ENCODE results near the gene PPP3CA. TPM values are rescaled to one million over a fixed set of nuclear protein-coding genes. Genes with fewer than 3 reads are reported as not detected.

Gene PPP3CA
- total and polyA plus RNA-seq, 7 donors = 11.8 to 47.7 (median 26.2) TPM

- H3K27ac ChIP-seq = no peak overlapping the region
- DNase-seq = no peak
- no peaks in the 10 kb centered on the region for H3K36me3 ChIP-seq
- no peaks in the 10 kb centered on the region for H3K9me3 ChIP-seq
- no peak overlapping the region for H3K4me3 ChIP-seq
- no peak for TF ChIP-seq EP300 (IDR thresholded peaks at IDR 0.05)
- no peak for TF ChIP-seq POLR2AphosphoS5 (IDR thresholded peaks at IDR 0.05)
- no peak for TF ChIP-seq POLR2A (IDR thresholded peaks at IDR 0.05)
- no peak for TF ChIP-seq CTCF (IDR thresholded peaks at IDR 0.05)
- intact Hi-C loops (cut with DNase I) = no loop called here
- no peaks in the 10 kb centered on the region for H3K27me3 ChIP-seq
- no peaks in the 10 kb centered on the region for H3K4me1 ChIP-seq
Measured at GRCh38 chr4:101147283-101147682, 200.0 kb downstream of the PPP3CA start.

GRCh38 chr4:101145021-101145420, 202.3 kb downstream of the PPP3CA start:
- intact Hi-C loops (cut with DNase I) = no loop called here
- TF ChIP-seq POLR2A (IDR thresholded peaks at IDR 0.05) = no peak
- no peak for TF ChIP-seq POLR2AphosphoS5 (IDR thresholded peaks at IDR 0.05)
- no peak for TF ChIP-seq EP300 (IDR thresholded peaks at IDR 0.05)
- TF ChIP-seq CTCF (IDR thresholded peaks at IDR 0.05) = no peak
- no peaks in the 10 kb centered on the region for H3K27me3 ChIP-seq
- no peaks in the 10 kb centered on the region for H3K9me3 ChIP-seq
- no peak overlapping the region for H3K4me3 ChIP-seq
- no peaks in the 10 kb centered on the region for H3K36me3 ChIP-seq
- no peak overlapping the region for H3K27ac ChIP-seq
- no peak for DNase-seq
- H3K4me1 ChIP-seq = peaks cover 0 to 10% (median 0%) of the 10 kb centered on the region in 4 donors

- peaks cover 0 to 14% (median 3%) of the 10 kb centered on the region in 4 donors for H3K4me1 ChIP-seq
- no peak for TF ChIP-seq EP300 (IDR thresholded peaks at IDR 0.05)
- TF ChIP-seq POLR2AphosphoS5 (IDR thresholded peaks at IDR 0.05) = no peak
- TF ChIP-seq CTCF (IDR thresholded peaks at IDR 0.05) = no peak
- no peak for TF ChIP-seq POLR2A (IDR thresholded peaks at IDR 0.05)
- H3K27me3 ChIP-seq = no peaks in the 10 kb centered on the region
- no peak overlapping the region for H3K4me3 ChIP-seq
- no peak for DNase-seq
- 84 to 91% methylated on average over 4 of the region's 4 CpGs for WGBS, 2 donors
- no peaks in the 10 kb centered on the region for H3K36me3 ChIP-seq
- intact Hi-C loops (cut with DNase I) = no loop called here
- no peaks in the 10 kb centered on the region for H3K9me3 ChIP-seq
- no peak overlapping the region for H3K27ac ChIP-seq
Measured at GRCh38 chr4:101142259-101142658, 205.1 kb downstream of the PPP3CA start.

DNA sequence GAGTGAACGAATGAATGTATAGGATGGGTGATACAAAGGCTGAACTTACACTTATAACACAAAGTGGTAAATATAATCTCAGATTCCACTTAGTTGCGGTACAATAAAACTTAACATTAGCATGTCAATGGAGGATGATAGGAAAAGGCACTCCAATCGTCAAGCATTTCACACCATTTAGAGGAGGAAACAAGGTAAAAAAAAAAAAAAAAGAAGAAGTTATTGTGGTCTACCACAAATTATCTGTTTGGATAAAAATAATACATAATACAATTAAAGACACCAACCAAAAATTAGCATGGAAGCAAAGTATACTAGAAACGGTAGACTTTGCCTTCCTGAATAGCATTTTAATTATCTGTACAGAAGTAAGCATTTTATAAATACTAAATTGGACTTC, 205.5 kb downstream of the PPP3CA start:
- DNase-seq = no peak
- no peak overlapping the region for H3K27ac ChIP-seq
- H3K9me3 ChIP-seq = no peaks in the 10 kb centered on the region
- TF ChIP-seq POLR2A (IDR thresholded peaks at IDR 0.05) (no peak), POLR2AphosphoS5 (IDR thresholded peaks at IDR 0.05) (no peak), EP300 (IDR thresholded peaks at IDR 0.05) (no peak), CTCF (IDR thresholded peaks at IDR 0.05) (no peak)
- H3K27me3 ChIP-seq = no peaks in the 10 kb centered on the region
- H3K4me3 ChIP-seq = no peak overlapping the region
- 73 to 89% methylated on average over 4 of the region's 4 CpGs for WGBS, 2 donors
- no peaks in the 10 kb centered on the region for H3K36me3 ChIP-seq
- peaks cover 0 to 17% (median 6%) of the 10 kb centered on the region in 4 donors for H3K4me1 ChIP-seq
- intact Hi-C loops (cut with DNase I) = no loop called here

DNA sequence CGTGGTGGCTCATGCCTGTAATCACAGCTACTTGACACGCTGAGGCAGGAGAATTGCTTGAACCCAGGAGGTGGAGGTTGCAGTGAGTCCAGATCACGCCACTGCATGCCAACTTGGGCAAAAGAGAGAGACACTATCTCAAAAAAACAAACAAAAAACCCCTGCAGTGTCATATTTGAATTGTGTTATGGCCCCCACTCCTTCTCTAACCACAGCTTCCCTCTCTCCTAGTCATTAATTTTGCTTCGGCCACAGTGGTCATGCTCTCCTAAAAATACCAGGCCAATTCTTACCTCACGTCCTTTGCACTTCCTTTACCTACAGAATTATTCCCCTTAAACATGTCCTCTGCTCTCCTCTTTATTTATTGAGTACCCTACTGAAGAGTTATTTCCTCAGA, 206.1 kb downstream of the PPP3CA start:
- no peak for DNase-seq
- H3K4me1 ChIP-seq = peaks cover 0 to 17% (median 8%) of the 10 kb centered on the region in 4 donors
- H3K27ac ChIP-seq = no peak overlapping the region
- WGBS, 2 donors = 79 to 83% methylated on average over 5 of the region's 5 CpGs
- H3K36me3 ChIP-seq = no peaks in the 10 kb centered on the region
- H3K27me3 ChIP-seq = no peaks in the 10 kb centered on the region
- TF ChIP-seq POLR2A (IDR thresholded peaks at IDR 0.05) = no peak
- TF ChIP-seq POLR2AphosphoS5 (IDR thresholded peaks at IDR 0.05) = no peak
- H3K9me3 ChIP-seq = no peaks in the 10 kb centered on the region
- H3K4me3 ChIP-seq = no peak overlapping the region
- intact Hi-C loops (cut with DNase I) = no loop called here
